Stimulated activated naive B cell treated with anti-CD40 and anti-IgM and Interleukin-4, amounts not matched to agents 10 μg/mL and 1 μg/mL and 100 μg/mL, for 72 hours (primary cell): ENCODE measurements around the gene APOBEC3C.
A peak's percentile ranks its signal among the peaks of the same experiment; 100 is the strongest.

Experiments used
- ATAC-seq, 2 donors: fragments of 150-1000 bp; cut with Tn5 transposase; replicated peaks; 2 replicates each; pipeline ENCODE4 v1.10.0; 2021; ENCODE audit warnings: moderate library complexity in 1 of 2
- DNase-seq: peaks from one replicate; pipeline ENCODE4 v3.0.0; 2021
- H3K27ac Mint-ChIP-seq: one replicate; pipeline ENCODE4 v1.8.0; 2022; ENCODE audit warnings: mild to moderate bottlenecking, mixed read lengths
- H3K27me3 Mint-ChIP-seq, 2 donors: one replicate each; pipeline ENCODE4 v1.8.0; 2022; ENCODE audit warnings: mixed read lengths in 2 of 2
- H3K36me3 Mint-ChIP-seq, 2 donors: one replicate each; pipeline ENCODE4 v1.8.0; 2022; ENCODE audit warnings: mixed read lengths in 2 of 2, mild to moderate bottlenecking in 1 of 2
- H3K4me1 Mint-ChIP-seq, 2 donors: one replicate each; pipeline ENCODE4 v1.8.0; 2022; ENCODE audit warnings: mixed read lengths in 2 of 2, mild to moderate bottlenecking in 1 of 2
- H3K4me3 Mint-ChIP-seq, 2 donors: one replicate each; pipeline ENCODE4 v1.8.0; 2022; ENCODE audit warnings: mild to moderate bottlenecking in 2 of 2, mixed read lengths in 2 of 2, moderate library complexity in 1 of 2
- H3K9me3 Mint-ChIP-seq, 2 donors: one replicate each; pipeline ENCODE4 v1.8.0; 2022; ENCODE audit warnings: mixed read lengths in 2 of 2, mild to moderate bottlenecking in 1 of 2

APOBEC3C gene

GRCh38 chr22:39013942-39014722 lies at the start of gene APOBEC3C:
Gene APOBEC3C (plus strand): TSS chr22:39014257. CDS start chr22:39014363, 106 bp downstream.
- Mint-ChIP-seq H3K4me3 (peak within 1 kb of the TSS; percentile 90 to 100), H3K27ac (peak within 1 kb of the TSS; percentile 97), H3K36me3 (peaks cover 17 to 22% of the 10 kb centered on the region in 2 donors), H3K9me3 (no peaks in the 10 kb centered on the region), H3K27me3 (no peaks in the 10 kb centered on the region), H3K4me1 (peaks cover 34 to 66% of the 10 kb centered on the region in 2 donors)
- ATAC-seq (peak; percentile 96), DNase-seq (peak; percentile 79)

- Mint-ChIP-seq H3K4me3 (no peak overlapping the region), H3K4me1 (peaks cover 9 to 18% of the 10 kb centered on the region in 2 donors), H3K27me3 (peaks cover 9 to 10% of the 10 kb centered on the region in 2 donors), H3K27ac (peak overlapping the region; percentile 47), H3K9me3 (no peaks in the 10 kb centered on the region), H3K36me3 (no peaks in the 10 kb centered on the region)
- ATAC-seq (no peak), DNase-seq (no peak)
Measured at GRCh38 chr22:38964306-38964705, 49.8 kb upstream of the APOBEC3C start.

- Mint-ChIP-seq H3K4me1 (peaks cover 9 to 18% of the 10 kb centered on the region in 2 donors), H3K36me3 (no peaks in the 10 kb centered on the region), H3K9me3 (no peaks in the 10 kb centered on the region), H3K4me3 (no peak overlapping the region), H3K27me3 (peaks cover 6 to 12% of the 10 kb centered on the region in 2 donors), H3K27ac (no peak overlapping the region)
- ATAC-seq (no peak), DNase-seq (no peak)
Measured at GRCh38 chr22:38964989-38965388, 49.1 kb upstream of the APOBEC3C start.

- ATAC-seq (no peak), DNase-seq (no peak)
- Mint-ChIP-seq H3K9me3 (no peaks in the 10 kb centered on the region), H3K27me3 (peaks cover 12 to 20% of the 10 kb centered on the region in 2 donors), H3K27ac (no peak overlapping the region), H3K36me3 (no peaks in the 10 kb centered on the region), H3K4me3 (no peak overlapping the region), H3K4me1 (peaks cover 9 to 18% of the 10 kb centered on the region in 2 donors)
Measured at GRCh38 chr22:38965614-38966379, 48.3 kb upstream of the APOBEC3C start.

GRCh38 chr22:38966380-38966702 lies 47.7 kb upstream of the APOBEC3C start:
- H3K27ac Mint-ChIP-seq, result no peak overlapping the region

GRCh38 chr22:38966942-38967341 lies 47.1 kb upstream of the APOBEC3C start:
- Mint-ChIP-seq H3K36me3 (no peaks in the 10 kb centered on the region), H3K4me1 (peaks cover 9 to 18% of the 10 kb centered on the region in 2 donors), H3K27ac (peak overlapping the region; percentile 70), H3K4me3 (no peak overlapping the region), H3K9me3 (no peaks in the 10 kb centered on the region), H3K27me3 (peaks cover 14 to 31% of the 10 kb centered on the region in 2 donors)
- ATAC-seq (no peak), DNase-seq (no peak)

More at GRCh38 chr22:38966380-38966702, 47.7 kb upstream of the APOBEC3C start:
- H3K4me3 Mint-ChIP-seq, result no peak overlapping the region
- H3K27me3 Mint-ChIP-seq, result peaks cover 14 to 25% of the 10 kb centered on the region in 2 donors
- H3K36me3 Mint-ChIP-seq, result no peaks in the 10 kb centered on the region
- ATAC-seq (no peak), DNase-seq (no peak)
- H3K9me3 Mint-ChIP-seq, result no peaks in the 10 kb centered on the region
- peaks cover 9 to 18% of the 10 kb centered on the region in 2 donors for H3K4me1 Mint-ChIP-seq

GRCh38 chr22:38967451-38968450 lies 46.3 kb upstream of the APOBEC3C start:
- ATAC-seq, result peak; percentile 42 to 78
- no peak for DNase-seq
- H3K27ac Mint-ChIP-seq, result no peak overlapping the region
- no peak overlapping the region for H3K4me3 Mint-ChIP-seq
- H3K4me1 Mint-ChIP-seq, result peaks cover 9 to 18% of the 10 kb centered on the region in 2 donors
- no peaks in the 10 kb centered on the region for H3K36me3 Mint-ChIP-seq
- peaks cover 14 to 31% of the 10 kb centered on the region in 2 donors for H3K27me3 Mint-ChIP-seq
- H3K9me3 Mint-ChIP-seq, result no peaks in the 10 kb centered on the region

GRCh38 chr22:38968801-38969200 lies 45.3 kb upstream of the APOBEC3C start:
- peaks cover 9 to 20% of the 10 kb centered on the region in 2 donors for H3K4me1 Mint-ChIP-seq
- H3K27ac Mint-ChIP-seq, result peak overlapping the region; percentile 6
- H3K4me3 Mint-ChIP-seq, result no peak overlapping the region

GRCh38 chr22:38970551-38970950 lies 43.5 kb upstream of the APOBEC3C start:
- Mint-ChIP-seq H3K4me1 (peaks cover 9 to 18% of the 10 kb centered on the region in 2 donors), H3K9me3 (no peaks in the 10 kb centered on the region), H3K4me3 (no peak overlapping the region), H3K27me3 (peaks cover 14 to 31% of the 10 kb centered on the region in 2 donors), H3K27ac (no peak overlapping the region), H3K36me3 (no peaks in the 10 kb centered on the region)
- DNase-seq, result no peak
- no peak for ATAC-seq

More at GRCh38 chr22:38968801-38969200, 45.3 kb upstream of the APOBEC3C start:
- no peaks in the 10 kb centered on the region for H3K36me3 Mint-ChIP-seq
- peaks cover 14 to 31% of the 10 kb centered on the region in 2 donors for H3K27me3 Mint-ChIP-seq
- ATAC-seq (no peak), DNase-seq (no peak)
- no peaks in the 10 kb centered on the region for H3K9me3 Mint-ChIP-seq

GRCh38 chr22:38971202-38971601 lies 42.9 kb upstream of the APOBEC3C start:
- H3K4me3 Mint-ChIP-seq, result no peak overlapping the region
- H3K4me1 Mint-ChIP-seq, result peaks cover 9 to 18% of the 10 kb centered on the region in 2 donors
- ATAC-seq (no peak), DNase-seq (no peak)
- no peaks in the 10 kb centered on the region for H3K36me3 Mint-ChIP-seq
- H3K27ac Mint-ChIP-seq, result no peak overlapping the region
- peaks cover 14 to 31% of the 10 kb centered on the region in 2 donors for H3K27me3 Mint-ChIP-seq
- H3K9me3 Mint-ChIP-seq, result no peaks in the 10 kb centered on the region

- Mint-ChIP-seq H3K4me3 (no peak overlapping the region), H3K4me1 (peaks cover 9 to 14% of the 10 kb centered on the region in 2 donors), H3K36me3 (no peaks in the 10 kb centered on the region), H3K27me3 (peaks cover 14 to 30% of the 10 kb centered on the region in 2 donors), H3K9me3 (no peaks in the 10 kb centered on the region), H3K27ac (no peak overlapping the region)
- ATAC-seq (no peak), DNase-seq (no peak)
Measured at GRCh38 chr22:38971791-38972190, 42.3 kb upstream of the APOBEC3C start.

GRCh38 chr22:38972558-38972957 lies 41.5 kb upstream of the APOBEC3C start:
- Mint-ChIP-seq H3K27ac (peak overlapping the region; percentile 2), H3K4me1 (peaks cover 6 to 9% of the 10 kb centered on the region in 2 donors), H3K36me3 (no peaks in the 10 kb centered on the region), H3K4me3 (no peak overlapping the region), H3K27me3 (peaks cover 14 to 28% of the 10 kb centered on the region in 2 donors), H3K9me3 (peaks cover 0 to 4% of the 10 kb centered on the region in 2 donors)
- DNase-seq, result no peak
- ATAC-seq, result no peak

GRCh38 chr22:38973289-38974169 lies 40.5 kb upstream of the APOBEC3C start:
- Mint-ChIP-seq H3K4me1 (peaks cover 0 to 2% of the 10 kb centered on the region in 2 donors), H3K27ac (no peak overlapping the region), H3K4me3 (no peak overlapping the region), H3K9me3 (peaks cover 0 to 4% of the 10 kb centered on the region in 2 donors), H3K27me3 (peaks cover 14 to 31% of the 10 kb centered on the region in 2 donors), H3K36me3 (no peaks in the 10 kb centered on the region)
- no peak for DNase-seq
- peak; percentile 63 to 79 for ATAC-seq
